ENCODE data around the gene VPS37C. TPM values are rescaled to one million over a fixed set of nuclear protein-coding genes. Genes with fewer than 3 reads are reported as not detected.
A peak's percentile ranks its signal among the peaks of the same experiment; 100 is the strongest.

The VPS37C gene
- total and polyA plus RNA-seq, 4 donors: 14.8 to 35.8 (median 22.3) TPM

DNA sequence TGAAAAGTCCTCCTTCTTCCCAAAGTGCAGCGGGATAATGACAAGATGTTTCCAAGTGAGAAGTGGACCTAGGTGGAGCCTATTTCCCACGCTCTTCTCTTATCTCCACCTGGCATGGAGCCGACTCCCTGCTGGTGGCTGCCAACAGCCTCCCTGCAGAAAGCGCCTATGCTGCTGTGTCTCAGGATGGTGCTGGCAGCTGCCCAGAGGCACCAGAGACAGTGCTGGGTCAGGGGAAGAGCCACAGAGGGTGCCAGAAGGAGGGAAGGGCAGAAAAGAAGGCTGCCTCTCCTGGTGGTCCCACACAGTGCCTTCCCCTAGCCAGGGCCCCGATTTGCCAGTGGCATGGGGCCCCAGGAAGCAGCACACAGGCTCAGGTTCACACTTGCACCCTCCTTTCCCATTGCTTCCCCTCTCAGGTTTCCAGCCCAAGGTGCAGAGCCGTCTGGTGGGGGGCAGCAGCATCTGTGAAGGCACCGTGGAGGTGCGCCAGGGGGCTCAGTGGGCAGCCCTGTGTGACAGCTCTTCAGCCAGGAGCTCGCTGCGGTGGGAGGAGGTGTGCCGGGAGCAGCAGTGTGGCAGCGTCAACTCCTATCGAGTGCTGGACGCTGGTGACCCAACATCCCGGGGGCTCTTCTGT is 39.9 kb downstream of the VPS37C start:
- 74 to 88% methylated on average over 15 of the region's 15 CpGs for WGBS, 2 donors
- no peak overlapping the region for H3K27ac ChIP-seq (ENCODE audit: low read depth in 1 of 2, low read length in 1 of 2)
- DNase-seq: peak in 1 of 3 donors; percentile 2
- H3K4me3 ChIP-seq: no peak overlapping the region
- H3K9me3 ChIP-seq (ENCODE audit: control insufficient read depth in 4 of 4, insufficient read depth in 3 of 4, low read length in 3 of 4): peaks cover 0 to 2% (median 0%) of the 10 kb centered on the region in 4 donors
- ATAC-seq (ENCODE audit: insufficient read depth, low FRiP score): no peak
- no peaks in the 10 kb centered on the region for H3K36me3 ChIP-seq (ENCODE audit: control insufficient read depth in 4 of 4, insufficient read depth in 4 of 4, low read length in 4 of 4)
- H3K27me3 ChIP-seq (ENCODE audit: control insufficient read depth in 3 of 3, insufficient read depth in 3 of 3, low read length in 2 of 3): no peaks in the 10 kb centered on the region
- H3K4me1 ChIP-seq (ENCODE audit: control insufficient read depth in 5 of 5, insufficient read depth in 5 of 5, low read length in 5 of 5): peaks cover 0 to 15% (median 3%) of the 10 kb centered on the region in 5 donors
- H3K9ac ChIP-seq (ENCODE audit: insufficient read depth in 1 of 2, low read length in 2 of 2): no peak overlapping the region
- TF ChIP-seq, protein P1, sequence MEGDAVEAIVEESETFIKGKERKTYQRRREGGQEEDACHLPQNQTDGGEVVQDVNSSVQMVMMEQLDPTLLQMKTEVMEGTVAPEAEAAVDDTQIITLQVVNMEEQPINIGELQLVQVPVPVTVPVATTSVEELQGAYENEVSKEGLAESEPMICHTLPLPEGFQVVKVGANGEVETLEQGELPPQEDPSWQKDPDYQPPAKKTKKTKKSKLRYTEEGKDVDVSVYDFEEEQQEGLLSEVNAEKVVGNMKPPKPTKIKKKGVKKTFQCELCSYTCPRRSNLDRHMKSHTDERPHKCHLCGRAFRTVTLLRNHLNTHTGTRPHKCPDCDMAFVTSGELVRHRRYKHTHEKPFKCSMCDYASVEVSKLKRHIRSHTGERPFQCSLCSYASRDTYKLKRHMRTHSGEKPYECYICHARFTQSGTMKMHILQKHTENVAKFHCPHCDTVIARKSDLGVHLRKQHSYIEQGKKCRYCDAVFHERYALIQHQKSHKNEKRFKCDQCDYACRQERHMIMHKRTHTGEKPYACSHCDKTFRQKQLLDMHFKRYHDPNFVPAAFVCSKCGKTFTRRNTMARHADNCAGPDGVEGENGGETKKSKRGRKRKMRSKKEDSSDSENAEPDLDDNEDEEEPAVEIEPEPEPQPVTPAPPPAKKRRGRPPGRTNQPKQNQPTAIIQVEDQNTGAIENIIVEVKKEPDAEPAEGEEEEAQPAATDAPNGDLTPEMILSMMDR (IDR thresholded peaks at IDR 0.05; ENCODE audit: control extremely low read depth, extremely low read depth): no peak

DNA sequence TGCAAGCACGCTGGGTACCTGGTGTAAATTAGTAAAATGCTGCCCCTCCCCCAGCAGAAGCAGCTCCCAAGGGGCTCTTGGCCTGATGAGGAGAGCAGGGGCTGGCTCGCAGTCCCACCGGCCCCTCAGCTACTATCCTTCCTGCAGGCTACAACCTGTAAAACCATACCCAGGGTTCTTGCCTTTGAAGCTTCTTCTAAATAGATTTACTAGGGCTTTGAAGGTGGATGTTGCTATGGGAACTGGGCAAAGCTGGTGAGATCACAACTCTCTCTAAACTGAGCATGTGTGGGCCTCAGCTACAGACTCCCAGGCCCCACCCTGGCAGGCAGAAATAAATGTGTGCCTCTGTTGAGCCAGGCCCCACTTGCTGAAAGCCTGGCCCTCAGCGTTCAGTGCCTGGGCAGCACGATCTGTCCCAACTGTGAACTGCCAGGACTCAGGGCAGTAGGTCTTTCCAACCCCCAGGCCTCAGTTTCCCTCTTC is 40.5 kb downstream of the VPS37C start:
- no peak overlapping the region for H3K27ac ChIP-seq (ENCODE audit: low read depth in 1 of 2, low read length in 1 of 2)
- peak; percentile 31 to 49 (median 45) for DNase-seq
- peaks cover 0 to 10% (median 0%) of the 10 kb centered on the region in 5 donors for H3K4me1 ChIP-seq (ENCODE audit: control insufficient read depth in 5 of 5, insufficient read depth in 5 of 5, low read length in 5 of 5)
- no peak for ATAC-seq (ENCODE audit: insufficient read depth, low FRiP score)
- H3K36me3 ChIP-seq (ENCODE audit: control insufficient read depth in 4 of 4, insufficient read depth in 4 of 4, low read length in 4 of 4): no peaks in the 10 kb centered on the region
- H3K9ac ChIP-seq (ENCODE audit: insufficient read depth in 1 of 2, low read length in 2 of 2): no peak overlapping the region
- 64 to 68% methylated on average over 5 of the region's 5 CpGs for WGBS, 2 donors
- H3K27me3 ChIP-seq (ENCODE audit: control insufficient read depth in 3 of 3, insufficient read depth in 3 of 3, low read length in 2 of 3): no peaks in the 10 kb centered on the region
- peaks cover 0 to 2% (median 0%) of the 10 kb centered on the region in 4 donors for H3K9me3 ChIP-seq (ENCODE audit: control insufficient read depth in 4 of 4, insufficient read depth in 3 of 4, low read length in 3 of 4)
- TF ChIP-seq, protein P1 (IDR thresholded peaks at IDR 0.05; ENCODE audit: control extremely low read depth, extremely low read depth): no peak
- H3K4me3 ChIP-seq: no peak overlapping the region

DNA sequence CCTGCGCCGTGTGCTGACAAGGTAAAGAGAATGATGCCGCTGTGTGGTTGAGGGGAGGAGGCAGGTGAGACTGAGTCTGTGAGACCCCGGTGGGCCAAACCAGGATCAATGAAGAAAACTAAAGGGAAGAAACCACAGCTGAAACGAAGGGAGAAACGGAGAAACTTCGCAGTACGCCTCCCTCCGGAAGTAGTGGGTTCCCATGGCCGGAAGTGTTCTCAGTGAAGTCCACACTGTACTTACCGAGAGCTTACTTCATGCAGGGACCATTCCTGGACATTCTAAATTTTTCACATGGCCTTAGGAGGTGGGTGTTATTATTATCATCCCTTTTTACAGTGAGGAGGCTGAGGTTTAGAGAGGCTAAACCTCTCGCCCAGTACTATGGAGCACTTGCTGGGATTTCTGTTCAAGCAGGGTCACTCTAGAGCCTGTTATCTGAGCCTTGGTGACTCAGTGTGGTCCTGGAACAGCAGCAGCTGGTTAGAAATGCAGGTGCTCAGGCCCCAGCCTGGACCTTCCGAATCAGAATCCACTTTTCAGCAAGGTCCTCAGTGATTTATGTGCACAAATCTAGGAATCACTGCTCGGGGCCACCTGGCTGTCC is 41.0 kb downstream of the VPS37C start:
- Histone ChIP-seq H3K9ac (ENCODE audit: insufficient read depth in 1 of 2, low read length in 2 of 2) (no peak overlapping the region), H3K4me3 (no peak overlapping the region), H3K27ac (ENCODE audit: low read depth in 1 of 2, low read length in 1 of 2) (no peak overlapping the region), H3K36me3 (ENCODE audit: control insufficient read depth in 4 of 4, insufficient read depth in 4 of 4, low read length in 4 of 4) (no peaks in the 10 kb centered on the region), H3K4me1 (ENCODE audit: control insufficient read depth in 5 of 5, insufficient read depth in 5 of 5, low read length in 5 of 5) (peaks cover 0 to 6% (median 0%) of the 10 kb centered on the region in 5 donors), H3K9me3 (ENCODE audit: control insufficient read depth in 4 of 4, insufficient read depth in 3 of 4, low read length in 3 of 4) (peaks cover 0 to 2% (median 0%) of the 10 kb centered on the region in 4 donors), H3K27me3 (ENCODE audit: control insufficient read depth in 3 of 3, insufficient read depth in 3 of 3, low read length in 2 of 3) (no peaks in the 10 kb centered on the region)
- no peak for DNase-seq
- TF ChIP-seq, protein P1 (IDR thresholded peaks at IDR 0.05; ENCODE audit: control extremely low read depth, extremely low read depth): no peak
- ATAC-seq (ENCODE audit: insufficient read depth, low FRiP score): no peak
- 80 to 82% methylated on average over 14 of the region's 14 CpGs for WGBS, 2 donors

All from lung (tissue), 12 donors.